Activated CD4-positive, alpha-beta T cell treated with anti-CD3 and anti-CD28 coated beads for 48 hours (primary cell): ENCODE measurements around the gene P2RX1.

ENCODE experiments used
- DNase-seq: peaks from one replicate; pipeline ENCODE4 v3.0.0-alpha.2; 2020

P2RX1 gene

DNA sequence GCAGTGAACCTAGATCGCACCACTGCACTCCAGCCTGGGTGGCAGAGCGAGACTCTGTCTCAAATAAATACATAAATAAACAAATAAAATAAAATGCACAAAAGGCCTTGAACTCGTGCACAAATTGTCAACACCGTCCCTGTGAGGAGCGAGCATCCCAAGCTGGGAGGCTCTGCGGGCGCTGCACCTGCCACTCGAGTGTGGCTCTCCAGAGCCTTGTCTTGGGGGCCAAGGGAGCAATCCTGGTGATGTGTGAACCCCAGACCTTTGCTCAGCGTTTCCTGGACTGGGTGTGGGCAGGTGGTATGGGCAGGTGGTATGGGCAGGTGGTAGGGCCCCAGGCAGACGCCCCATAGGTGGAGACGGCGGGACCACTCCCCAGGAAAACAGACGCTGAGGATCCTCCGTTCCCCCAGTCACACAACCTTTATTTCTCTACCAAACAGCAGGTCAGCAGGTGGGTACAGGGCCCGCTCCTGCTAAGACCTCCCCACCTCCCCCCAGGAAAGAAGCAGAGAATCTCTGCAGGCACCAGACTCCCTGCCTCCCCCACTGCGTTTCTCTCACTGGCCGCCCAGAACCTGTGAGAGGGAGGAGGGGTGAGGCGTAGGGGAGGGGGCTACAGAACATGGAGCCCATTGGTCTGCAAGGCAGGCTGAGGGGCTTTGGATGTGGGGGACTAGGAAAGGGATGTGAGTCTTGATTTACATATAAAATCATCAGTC is 7.4 kb upstream of the P2RX1 start:
- no peak for DNase-seq

DNA sequence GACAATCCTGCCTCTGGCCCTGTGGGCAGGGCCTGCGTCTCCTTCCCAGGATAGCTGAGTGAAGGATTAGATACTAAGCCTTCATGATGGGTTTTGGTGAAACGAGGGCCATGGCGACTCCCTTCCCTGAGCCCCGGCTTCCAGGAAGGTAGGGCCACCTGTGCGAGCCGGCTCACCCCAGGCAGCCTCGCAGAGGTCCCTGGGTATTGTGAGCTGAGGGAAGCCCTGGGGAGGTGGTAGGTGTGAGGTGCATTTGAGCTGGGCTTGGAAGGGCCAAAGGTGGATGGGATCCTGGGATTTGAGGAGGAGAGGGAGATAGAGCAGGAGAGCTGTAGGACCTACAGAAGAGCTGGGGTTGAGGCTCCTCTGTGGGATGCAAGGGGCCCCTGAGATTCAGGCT is 6.5 kb upstream of the P2RX1 start:
- DNase-seq, result no peak

DNA sequence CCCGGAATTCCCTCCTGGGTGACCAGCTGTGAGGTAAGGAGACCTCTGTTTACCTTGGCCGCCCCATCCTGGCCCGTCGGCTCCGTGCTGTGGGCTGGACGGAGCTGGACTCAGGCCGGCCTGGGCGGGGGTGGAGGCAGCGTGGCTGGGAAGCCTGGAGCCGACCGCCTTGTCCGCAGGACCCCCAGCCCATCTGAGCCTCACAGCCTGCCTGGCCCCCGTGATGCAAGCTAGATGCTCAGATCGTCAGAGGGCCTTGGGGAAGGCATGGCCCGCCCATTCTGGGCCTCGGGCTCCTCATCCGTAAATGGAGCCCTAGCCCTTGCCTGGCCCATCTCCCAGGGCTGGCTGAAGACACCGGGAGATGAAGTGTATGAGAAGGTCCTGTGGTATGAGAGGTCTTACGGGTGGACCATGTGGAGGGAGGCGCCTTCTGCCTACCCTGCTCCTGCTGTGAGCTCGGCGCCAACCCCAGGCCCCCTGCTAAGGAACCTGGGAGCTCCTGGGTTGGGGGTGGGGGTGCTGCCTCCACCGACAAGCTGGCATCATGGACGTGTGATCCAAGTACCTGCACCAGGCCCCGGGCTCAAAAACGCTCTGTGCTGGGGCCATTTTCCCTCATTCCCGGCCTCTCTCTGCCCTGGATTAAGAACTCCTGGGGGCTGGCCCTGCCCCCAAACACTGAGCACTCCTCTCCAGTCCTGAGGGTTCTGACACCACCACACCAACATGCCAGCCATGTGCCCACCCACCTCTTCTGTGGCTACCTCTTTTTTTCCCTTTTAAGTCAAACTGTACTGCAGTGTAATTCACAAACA is 5.4 kb upstream of the P2RX1 start:
- no peak for DNase-seq

DNA sequence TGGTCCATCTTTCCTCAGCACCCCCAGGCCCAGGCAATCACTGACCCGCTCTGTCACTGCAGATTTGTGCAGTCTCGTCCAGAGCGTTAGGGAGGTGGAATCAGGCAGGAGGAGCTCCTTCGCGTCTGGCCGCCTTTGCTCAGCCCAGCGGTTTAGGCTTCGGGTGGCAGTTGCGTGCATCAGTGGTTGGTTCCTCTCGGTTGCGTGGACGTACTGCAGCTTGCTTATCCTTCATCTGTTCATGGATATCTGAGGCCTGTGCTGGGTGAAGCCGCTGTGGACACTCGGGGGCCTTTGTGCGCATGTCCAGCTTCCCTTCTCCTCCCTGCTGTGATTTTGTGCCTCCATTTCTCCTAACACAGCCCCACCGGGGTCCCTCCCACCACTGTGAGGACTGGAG is 4.7 kb upstream of the P2RX1 start:
- no peak for DNase-seq

DNA sequence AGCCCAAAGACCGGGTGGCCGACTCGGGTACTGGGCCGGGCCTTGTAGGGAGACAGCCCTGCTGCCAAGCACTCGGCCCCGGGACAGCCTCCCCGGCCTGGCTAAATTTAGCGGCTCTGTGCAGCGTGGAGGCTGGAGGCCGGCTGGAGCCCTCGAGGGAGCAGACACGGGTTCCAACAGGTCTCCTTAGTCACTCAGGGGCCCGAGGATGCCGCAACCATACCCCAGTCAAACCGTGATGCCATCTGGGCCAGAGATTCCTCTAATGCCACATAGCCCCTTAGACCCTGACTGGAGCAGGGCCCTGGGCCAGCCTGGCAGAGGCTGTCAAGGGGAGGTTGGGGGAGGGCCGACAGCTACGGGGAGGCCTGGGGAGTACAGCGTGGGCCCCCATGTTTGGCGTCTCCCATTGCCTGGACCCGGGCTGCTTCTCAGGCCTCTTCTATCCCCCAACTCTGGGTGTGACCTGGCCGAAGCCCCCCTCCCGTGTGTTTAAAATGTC is 2.9 kb upstream of the P2RX1 start:
- DNase-seq, result no peak

DNA sequence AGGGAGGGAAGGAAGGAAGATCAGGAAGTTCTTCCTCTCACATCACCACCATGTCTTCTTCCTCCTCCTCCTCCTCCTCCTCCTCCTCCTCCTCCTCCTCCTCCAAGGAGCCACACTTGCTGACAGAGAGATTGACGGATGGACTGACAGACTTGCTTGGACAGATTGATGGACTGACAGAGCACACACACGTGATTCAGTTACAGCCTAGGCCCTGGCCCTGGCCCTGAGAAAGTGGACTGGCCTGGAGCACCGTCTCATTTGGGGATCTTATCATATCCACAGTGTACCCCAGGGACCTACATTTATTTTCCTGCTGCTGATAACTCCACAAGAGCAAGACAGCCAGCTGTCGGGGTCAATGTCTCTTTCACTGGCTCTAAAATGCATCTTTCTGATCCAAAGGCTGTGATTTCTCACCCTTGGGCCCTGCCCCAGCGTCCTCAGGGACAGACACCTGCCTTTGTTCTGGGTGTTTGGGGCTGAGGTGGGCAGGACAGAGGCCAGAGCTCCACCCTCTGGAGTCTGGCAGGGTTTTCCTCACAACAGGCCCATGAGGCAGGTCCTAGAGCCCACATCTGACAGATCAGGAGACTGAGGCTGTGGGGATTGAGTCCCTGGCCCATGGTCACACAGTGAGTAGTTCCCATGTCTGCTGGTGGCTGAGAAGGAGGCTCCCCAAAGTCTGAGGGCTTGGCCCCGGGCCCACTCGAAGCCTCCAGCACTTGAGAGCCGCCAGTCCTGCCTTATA is 2.3 kb upstream of the P2RX1 start:
- no peak for DNase-seq

DNA sequence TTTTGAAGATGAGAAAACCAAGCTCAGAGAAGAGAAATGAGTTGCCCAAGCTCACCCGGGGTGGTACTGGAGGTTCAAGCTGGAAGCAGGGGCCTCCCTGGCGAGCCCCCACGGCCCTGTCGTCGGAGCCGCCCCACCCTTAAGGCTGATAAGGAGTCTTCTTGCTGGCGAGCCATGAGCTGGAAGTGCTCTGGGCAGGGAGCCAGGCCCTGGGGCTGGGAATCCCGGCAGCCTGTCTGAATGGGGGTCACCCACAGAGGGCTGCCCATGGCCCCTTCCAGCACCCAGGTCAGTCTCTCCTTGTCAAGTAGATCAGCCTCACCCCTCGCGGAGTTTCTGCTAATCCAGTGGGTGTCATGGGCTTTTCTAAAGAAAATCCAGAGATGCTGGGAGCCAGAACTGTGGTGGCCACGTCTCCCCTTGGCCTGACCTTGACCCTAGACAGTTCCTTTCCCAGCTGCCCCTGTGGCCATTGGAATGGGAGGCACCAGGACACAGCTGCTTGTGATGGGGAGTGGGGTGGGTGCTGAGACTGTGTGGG is 1.2 kb upstream of the P2RX1 start:
- DNase-seq, result no peak

DNA sequence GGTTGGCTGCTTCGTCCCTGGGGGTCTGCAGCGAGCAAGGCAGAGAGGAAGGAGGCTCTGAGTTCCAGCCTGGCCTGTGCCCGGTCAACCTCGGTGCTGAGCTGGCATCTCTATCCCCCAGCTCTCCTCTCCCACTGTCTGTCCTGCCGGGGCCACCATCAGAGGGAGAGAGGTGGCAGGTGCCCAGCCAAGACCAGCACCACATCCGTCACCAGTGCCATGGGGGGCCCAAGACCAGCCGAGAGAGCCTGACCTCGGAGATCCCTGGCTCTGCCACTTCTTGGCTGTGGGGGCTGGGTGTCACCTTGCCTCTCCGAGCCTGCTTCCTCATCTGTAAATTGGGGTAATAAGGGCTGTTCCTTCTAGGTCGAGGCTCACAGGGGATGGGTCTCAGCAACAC is 560 bp upstream of the P2RX1 start:
- DNase-seq, result no peak

DNA sequence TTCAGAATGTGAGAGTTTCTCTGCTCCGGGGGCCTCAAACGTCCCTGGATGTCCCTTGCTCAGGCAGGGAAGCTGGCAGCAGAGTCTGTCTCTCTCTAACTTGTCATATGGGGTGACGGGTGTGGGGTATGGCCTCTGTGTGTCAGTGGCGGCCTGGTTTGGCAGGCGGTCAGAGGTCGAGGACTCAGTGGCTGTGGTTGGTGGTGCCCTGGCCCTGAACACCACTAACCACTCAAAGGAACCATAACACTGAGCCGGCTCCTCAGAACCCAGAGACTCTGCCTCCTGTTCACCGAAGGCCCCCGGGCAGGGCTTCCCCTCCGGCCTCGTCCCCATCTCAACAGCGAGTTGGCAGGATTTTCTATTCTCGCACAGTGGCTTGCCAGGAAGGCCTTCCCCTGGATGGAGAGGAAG is 677 bp downstream of the P2RX1 start:
- DNase-seq, result no peak

DNA sequence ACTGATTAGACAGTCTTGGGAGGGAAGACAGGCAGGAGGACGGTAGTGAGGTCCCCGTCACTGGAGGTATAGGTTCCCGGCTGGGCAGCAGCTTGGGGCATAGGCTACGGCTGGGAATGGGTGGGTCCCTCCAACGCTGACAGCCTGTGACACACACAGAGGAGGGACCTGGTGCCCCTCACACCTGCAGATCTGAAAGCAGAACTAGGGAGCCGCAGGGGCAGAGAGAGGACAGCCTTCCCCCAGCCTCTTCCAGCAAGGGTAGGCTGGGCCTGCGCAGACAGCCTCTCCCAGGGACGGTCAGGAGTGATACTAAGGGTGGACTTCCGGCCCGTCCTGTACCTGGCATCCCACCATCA is 2.0 kb downstream of the P2RX1 start:
- DNase-seq, result no peak

DNA sequence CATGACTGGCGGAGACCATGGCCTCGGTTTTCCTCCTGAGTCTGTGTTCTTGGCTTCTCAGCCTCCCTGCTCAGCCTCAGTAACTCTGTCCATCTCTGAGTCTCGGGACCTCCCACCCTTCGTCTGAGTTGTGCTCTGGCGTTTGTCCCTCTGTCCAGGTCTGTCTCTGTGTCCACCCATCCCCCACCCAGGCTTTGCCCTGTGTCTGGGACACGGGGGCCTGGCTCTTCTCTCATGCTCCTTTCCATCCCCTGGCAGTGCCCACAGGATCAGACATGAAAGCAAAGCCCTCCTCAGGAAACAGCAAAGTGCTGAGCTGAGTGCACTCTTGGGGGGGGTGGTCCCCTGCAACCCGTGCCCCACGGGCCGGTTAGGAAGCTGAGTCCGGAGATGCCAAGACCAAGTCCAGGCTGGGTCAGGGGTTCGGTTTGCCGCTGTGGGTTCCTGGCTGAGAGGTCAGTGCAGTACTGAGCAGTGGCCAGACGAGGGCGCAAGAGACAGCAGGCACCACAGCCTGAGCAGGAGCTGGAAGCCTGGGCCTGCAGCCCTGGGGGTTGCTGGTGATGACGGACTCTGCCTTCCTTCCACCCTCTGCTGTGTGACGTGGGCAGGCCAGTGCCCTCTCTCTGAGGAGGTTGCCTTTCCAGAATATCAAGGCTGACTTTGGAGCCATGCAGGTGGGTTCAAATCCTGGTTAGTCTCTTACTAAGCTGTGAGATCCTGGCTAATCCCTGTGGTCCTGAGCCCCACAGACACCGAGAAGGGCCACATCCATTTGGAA is 2.5 kb downstream of the P2RX1 start:
- peak; percentile 89 for DNase-seq

DNA sequence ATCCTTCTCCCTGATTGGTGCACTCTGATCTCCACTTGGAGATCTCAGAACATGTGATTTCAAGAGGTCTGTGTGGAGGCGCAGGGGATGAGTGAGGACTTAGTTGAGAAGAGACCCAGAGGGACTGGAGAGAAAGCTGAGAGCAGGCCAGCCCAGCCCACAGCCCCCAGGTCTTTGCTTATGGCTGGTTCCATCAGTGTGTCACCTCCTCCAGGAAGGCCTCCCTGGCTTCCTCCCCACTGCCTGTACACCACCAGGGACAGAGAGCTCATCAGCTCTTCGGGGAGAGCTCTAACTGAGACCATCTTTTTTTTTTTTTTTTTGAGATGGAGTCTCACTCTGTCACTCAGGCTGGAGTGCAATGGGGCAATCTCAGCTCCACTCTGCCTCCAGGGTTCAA is 3.4 kb downstream of the P2RX1 start:
- DNase-seq, result no peak

DNA sequence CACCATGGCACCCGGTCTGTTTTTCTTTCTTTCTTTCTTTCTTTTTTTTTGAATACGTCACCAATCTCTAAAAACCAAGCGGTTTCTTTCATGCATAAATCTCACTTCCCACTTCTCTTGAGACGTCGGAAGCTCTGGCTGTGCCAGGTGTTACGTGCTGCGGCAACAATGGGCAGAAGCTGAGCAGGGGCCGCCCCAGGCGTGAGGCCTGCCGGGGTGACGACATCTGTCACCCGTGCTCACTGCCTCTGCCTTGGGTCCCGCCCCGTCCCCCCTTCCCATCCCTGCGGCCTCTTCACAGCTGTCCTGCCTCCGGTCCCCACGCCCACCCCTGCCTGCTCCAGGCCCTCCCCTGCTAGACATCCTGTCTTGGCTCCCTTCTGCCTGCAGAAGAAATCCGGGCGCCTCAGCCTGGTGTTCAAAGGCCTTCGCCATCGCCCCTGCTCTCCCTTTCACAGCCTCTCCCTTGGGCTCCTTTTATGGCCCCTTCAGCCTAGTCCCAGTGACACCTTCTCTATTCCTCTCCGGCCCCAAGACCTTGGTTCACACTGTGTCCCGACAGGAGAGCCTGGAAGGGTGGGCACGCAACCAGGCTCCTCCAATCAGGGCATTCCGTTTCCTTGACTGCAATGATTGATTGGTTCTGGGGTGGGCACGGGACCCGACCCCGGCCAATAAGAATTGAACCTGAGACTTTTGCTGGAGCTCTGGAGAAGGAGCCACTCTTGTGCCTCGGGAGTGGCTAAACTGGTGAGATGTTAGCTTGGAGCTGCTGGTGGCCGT is 4.8 kb downstream of the P2RX1 start:
- peak; percentile 86 for DNase-seq

DNA sequence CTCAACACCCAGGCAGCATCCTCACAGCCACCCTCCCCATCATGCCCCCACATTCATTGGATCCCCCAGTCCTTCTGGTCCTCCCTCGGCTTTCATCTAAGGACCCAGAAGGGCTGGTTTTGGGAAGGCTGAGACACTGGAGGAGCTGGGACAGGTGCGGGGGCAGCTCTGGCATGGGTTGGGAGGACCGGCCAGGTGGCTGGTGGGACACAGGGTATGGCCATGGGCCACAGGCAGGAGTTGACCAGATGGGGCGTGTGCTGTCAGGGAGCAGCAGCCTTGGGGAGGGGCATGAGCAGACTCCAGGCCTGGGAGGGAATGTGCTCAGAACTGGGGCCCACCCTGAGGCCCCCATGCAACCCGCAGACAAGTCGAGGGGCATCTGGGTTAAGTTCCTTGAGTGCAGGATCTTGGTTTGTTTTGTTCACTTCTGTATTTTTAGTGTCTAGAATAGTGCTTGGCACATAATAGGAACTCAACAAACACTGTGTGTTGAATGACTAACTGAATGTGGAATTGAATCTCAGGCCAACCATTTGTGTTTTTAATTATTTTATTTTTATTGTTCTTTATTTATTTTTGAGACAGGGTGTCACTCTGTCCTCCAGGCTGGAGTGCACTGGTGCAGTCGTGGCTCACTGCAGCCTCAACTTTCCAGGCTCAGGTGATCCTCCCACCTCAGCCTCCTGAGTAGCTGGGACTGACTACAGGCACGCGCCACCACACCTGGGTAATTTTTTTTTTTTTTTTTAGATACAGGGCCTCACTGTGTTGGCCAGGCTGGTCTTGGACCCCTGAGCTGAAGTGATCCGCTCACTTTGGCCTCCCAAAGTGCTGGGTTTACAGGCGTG is 5.6 kb downstream of the P2RX1 start:
- DNase-seq, result no peak

DNA sequence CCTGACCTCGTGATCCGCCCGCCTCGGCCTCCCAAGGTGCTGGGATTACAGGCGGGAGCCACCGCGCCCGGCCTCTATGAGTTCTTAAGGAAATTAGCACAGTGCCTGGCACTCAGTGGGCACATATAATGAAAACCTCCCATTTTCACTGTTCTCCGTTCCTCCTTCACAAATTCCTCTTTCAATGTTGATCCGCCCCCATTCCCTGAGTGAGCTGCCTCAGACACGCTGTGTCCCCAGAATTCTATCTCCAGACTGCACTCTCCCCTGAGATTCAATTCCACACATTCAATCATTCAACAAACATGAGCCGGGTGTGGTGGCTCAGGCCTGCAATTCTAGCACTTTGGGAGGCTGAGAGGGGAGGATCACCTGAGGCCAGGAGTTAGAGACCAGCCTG is 7.0 kb downstream of the P2RX1 start:
- DNase-seq, result no peak

DNA sequence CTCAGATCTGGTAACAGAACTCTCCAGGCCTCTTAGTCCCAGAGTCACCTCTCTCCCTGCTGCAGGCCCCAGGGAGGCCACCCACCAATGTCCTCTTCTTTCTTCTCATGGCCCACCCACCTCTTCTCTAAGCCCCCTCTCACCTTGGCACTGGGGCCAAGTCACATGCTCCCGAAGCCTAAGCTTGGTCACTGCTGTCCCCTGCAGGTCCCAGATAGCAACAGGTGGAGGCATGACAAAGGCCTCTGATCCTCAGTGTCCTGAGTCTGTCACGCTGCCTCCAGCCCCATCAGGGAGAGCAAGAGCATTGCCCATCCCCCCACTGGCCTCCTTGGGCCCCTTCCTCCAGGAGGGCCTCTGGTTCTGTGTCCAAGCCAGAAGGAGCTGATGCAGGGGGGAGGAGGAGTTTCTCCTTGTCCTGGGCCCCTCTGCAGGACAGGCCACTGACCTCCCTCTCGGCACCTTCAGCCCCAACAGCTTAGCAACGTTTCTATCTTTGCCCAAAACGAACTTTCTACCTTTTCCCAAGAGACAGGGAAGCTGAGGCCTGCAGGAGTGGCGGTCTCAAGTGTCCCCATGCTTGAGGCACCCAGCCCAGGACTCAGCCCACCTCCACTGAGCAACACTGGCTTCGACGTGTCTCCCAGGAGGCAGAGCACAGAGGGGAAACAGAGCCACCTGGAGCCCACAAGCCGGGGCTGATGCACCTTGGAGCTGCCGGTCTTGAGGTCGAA is 8.6 kb downstream of the P2RX1 start:
- DNase-seq, result no peak

DNA sequence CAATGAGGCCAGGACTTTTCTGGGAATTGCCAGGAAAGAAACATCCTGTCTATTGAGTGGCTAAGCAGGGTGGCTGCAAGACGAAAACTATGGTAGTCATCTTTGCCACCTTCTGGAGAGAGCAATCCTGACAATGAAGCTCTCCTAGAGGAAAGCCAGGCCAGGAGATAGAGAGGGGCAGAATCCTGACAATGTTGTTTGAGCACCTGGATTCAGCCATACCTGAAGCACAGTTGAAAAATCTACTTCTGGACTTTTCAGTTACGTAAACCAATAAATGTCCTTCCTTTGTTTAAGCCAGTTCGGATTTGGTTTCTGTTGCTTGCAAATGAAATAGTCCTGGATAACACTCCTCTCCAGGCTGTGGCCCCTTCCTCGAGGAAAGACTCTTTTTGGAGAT is 9.4 kb downstream of the P2RX1 start:
- no peak for DNase-seq

DNA sequence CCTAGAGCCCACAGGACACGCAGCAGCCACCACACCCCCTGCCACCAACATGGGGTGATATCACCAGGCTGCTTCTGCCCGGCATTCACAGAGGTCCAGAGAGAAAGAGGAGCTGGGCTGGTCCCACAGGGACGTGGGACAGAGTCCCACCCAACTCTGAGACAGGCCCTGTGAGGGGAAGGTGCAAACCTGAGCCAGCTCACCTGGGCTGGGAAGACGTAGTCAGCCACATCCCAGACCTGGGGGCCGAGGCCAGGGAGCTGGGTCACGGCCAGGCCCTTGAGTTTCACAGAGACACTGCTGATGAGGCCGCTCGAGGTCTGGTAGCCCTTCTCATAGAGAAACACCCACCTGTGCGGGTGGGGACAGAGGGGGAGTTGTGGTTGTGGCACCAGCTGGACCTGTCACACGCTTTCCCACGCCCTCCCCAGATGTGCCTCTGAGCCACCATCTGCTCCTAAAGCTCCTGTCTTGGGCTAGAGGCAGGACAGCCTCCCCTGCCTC is 11.2 kb downstream of the P2RX1 start:
- no peak for DNase-seq

DNA sequence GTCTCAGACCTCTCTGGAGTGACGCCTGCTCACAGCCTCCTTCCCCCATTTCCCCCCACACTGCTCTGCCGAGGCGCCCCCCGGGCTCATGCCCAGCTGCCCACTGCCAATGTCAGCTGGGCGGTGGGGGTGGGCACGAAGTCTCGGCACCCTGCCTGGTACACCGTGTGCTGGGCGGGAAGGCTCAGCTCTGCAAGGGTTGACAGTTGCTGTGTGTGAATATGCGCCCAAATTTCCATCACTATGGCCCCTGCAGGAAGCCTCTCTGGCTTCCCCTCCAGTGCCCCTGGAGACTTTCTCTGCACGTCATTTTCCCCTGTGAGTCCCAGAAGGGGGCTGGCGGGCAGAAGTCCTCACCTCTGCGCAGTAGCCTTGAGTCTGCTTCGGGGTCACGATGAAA is 11.8 kb downstream of the P2RX1 start:
- DNase-seq, result no peak

DNA sequence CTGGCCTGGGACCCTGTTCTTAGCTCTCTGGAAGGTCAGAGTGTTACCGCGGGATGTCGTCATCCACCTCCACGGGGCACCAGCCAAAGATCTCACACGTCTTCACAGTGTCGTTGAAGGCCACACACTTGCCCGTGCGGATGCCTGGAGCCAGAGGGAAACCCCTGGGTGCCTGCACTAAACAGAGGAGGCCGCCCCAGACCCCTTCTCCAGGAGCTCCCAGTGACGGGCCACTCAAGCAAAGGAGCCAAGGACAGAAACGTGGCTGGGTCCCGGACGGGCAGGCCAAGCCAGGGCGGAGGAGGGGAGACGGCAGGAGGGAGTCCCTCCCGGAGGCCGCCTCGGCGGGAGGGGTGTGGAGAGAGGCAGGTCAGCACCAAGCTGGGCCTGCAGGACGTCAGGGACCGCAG is 12.4 kb downstream of the P2RX1 start:
- no peak for DNase-seq
